ENCODE measurements around the gene POF1B.
"Not testable (repeated sequence)": the region's sequence is repeated elsewhere in the genome, so short reads cannot be mapped to it uniquely, and the experiment has no call there.

Gene POF1B

DNA sequence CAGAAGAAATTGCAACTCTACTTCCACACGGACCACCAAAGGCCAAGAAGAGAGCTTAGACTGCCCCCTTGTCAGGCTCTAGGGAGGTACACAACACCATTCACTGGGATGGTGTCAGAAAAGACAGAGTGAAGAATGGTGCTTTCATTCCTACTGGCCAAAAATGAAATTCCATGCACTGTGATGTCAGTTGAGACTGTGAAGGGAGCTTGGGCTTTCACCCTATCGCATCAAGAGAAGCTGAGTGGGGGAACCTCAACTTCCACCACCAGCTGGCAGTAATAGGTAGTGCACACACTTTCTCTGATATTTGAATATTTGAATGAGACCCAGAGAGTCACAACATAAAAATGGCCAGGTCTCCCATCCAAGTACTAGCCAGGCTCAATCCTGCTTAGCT, 69.7 kb downstream of the POF1B start:
- no peak overlapping the region for H3K4me3 ChIP-seq (ENCODE audit: low read depth, low read length)
- TF ChIP-seq, protein P1, sequence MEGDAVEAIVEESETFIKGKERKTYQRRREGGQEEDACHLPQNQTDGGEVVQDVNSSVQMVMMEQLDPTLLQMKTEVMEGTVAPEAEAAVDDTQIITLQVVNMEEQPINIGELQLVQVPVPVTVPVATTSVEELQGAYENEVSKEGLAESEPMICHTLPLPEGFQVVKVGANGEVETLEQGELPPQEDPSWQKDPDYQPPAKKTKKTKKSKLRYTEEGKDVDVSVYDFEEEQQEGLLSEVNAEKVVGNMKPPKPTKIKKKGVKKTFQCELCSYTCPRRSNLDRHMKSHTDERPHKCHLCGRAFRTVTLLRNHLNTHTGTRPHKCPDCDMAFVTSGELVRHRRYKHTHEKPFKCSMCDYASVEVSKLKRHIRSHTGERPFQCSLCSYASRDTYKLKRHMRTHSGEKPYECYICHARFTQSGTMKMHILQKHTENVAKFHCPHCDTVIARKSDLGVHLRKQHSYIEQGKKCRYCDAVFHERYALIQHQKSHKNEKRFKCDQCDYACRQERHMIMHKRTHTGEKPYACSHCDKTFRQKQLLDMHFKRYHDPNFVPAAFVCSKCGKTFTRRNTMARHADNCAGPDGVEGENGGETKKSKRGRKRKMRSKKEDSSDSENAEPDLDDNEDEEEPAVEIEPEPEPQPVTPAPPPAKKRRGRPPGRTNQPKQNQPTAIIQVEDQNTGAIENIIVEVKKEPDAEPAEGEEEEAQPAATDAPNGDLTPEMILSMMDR (IDR thresholded peaks at IDR 0.05; ENCODE audit: low read depth, low read length) = no peak

DNA sequence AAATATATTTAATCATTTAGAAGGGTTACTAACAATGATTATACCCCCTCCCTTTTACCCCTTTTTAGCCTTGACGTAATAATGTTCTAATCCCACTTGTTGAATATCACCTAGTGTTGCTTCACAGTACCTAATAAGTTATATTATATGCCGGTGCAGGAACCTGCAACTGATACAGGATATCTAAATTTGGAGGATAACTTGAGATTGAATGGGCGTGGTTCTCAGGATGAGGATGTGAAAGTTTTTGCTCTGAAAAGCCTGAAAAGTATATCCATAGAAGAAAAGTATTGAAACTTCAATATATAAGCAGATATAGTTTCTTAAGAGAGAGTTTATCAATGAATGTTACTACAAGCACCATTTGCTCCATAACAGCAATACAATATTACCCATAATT, 75.9 kb downstream of the POF1B start:
- TF ChIP-seq, protein P1 (IDR thresholded peaks at IDR 0.05; ENCODE audit: low read depth, low read length) = no peak
- no peak overlapping the region for H3K4me3 ChIP-seq (ENCODE audit: low read depth, low read length)

DNA sequence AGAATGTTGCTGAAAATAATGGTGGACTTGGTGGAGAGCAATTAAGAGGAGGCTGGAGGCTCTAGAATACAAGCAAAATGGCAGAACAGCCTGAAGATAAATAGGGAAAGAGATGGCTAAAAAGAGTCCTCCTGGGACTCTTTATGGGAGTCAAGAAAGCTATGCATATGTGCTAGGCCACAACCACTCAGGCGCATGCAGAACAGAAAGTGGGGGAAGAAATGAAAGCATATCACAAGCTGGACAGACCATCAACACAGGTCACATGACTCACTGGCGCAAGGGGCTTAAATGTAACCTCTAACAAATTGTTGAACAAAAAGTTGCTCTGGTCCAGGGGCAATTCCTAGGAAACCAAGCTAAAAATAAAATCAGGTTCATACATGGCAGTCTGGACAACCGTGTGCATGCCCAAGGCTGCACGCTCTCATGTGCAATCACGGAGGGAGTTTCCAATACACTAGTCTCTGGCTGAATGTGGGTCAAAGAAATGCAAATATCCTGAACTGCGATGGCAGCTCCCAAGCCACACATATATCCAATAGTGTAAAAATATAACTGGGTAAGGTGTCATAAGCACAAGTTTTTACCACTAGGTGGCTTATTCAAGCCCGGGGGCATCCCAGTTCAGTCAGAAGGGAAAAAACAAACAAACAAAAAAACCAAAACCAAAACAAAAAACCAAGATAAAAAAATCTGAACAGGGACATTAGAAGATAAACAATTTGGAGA, 90.3 kb downstream of the POF1B start:
- no peak overlapping the region for H3K4me3 ChIP-seq (ENCODE audit: low read depth, low read length)
- TF ChIP-seq, protein P1 (IDR thresholded peaks at IDR 0.05; ENCODE audit: low read depth, low read length) = no peak

DNA sequence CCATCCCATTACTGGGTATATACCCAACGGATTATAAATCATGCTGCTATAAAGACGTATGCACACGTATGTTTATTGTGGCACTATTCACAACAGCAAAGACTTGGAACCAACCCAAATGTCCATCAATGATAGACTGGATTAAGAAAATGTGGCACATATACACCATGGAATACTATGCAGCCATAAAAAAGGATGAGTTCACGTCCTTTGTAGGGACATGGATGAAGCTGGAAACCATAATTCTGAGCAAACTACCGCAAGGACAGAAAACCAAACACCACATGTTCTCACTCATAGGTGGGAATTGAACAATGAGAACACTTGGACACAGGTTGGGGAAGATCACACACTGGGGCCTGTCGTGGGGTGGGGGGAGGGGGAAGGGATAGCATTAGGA, 94.2 kb downstream of the POF1B start:
- H3K4me3 ChIP-seq (ENCODE audit: low read depth, low read length) = not testable (repeated sequence)

DNA sequence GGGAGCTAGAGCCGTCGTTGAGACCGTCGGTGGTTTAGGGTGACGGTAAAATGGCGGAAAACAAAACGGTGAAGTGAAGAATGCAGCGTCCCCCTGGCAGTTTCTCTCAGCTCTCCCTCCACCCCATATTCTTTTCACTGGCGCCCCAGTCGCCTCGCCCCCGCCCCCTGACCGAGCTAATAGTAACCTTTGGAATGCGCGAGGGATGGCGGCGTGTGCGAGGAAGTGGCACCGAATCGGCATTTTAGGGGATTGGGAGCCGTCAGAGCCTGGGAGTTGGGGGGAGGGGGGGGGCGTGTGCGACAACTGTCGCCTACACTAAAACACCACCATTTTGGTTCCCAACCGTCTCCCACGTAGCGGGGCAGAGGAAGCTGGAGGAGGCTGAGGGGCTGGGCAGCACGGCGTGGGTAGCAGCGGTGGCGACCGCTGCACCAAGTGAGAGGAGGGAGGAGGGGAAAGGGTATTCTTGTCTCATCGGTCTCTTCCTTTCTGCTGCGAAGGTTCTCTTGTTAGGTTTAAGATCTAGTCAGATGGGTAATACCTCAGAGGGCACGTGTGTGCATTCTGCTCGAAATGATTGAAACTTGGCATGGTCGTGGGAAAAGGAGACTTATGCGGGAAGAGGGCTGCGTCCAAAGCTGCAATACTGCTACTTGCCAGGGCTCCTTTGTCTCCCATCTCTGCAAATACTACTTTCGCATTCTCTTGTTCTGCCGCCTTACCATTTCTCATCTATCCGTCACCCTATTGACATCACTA, 134.8 kb downstream of the POF1B start:
- TF ChIP-seq, protein P1 (IDR thresholded peaks at IDR 0.05; ENCODE audit: low read depth, low read length) = no peak
- peak overlapping the region; percentile 72 for H3K4me3 ChIP-seq (ENCODE audit: low read depth, low read length)

DNA sequence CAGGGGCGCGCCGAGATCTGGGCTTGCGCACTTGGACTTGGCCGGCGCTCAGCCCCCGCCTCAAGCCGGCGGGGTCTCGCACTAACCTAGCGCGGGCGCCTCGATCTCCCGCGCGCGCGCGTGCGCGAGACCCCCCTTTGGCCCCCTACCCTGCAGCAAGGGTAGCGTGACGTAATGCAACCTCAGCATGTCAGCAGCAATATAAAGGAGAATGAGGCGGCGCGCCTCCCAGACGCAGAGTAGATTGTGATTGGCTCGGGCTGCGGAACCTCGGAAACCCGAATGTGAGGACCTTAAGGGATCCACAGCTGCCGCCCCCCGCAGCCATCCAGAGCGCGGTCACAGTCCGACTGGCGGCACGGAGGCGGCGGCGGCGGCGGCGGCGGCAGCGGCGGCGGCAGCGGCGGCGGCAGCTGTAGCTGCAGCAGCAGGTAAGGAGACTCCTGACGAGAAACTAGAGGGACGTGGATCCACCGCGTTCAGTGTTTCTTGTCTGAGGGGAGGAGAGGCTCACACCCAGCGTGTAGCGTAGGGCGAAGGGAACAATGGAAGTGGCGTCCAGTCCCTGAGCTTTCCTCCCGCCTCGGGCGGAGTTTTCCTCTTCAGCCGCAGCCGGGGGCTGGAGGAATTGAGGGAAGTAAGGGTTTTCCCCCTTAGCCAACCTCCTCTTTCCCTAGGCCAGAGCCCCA, 135.6 kb downstream of the POF1B start, which contains the start of the genes SATL1 and ZNF711:
TSS of gene SATL1 (minus strand) at position 19 of the 689 bp plus-strand sequence. CDS start 134,811 bp downstream, outside the sequence.
TSS of gene ZNF711 (plus strand) at position 231 of the 689 bp plus-strand sequence. CDS start 3,582 bp downstream, outside the sequence.
- TF ChIP-seq, protein P1 (IDR thresholded peaks at IDR 0.05; ENCODE audit: low read depth, low read length) = no peak
- peak within 1 kb of the TSS; percentile 72 for H3K4me3 ChIP-seq (ENCODE audit: low read depth, low read length)

DNA sequence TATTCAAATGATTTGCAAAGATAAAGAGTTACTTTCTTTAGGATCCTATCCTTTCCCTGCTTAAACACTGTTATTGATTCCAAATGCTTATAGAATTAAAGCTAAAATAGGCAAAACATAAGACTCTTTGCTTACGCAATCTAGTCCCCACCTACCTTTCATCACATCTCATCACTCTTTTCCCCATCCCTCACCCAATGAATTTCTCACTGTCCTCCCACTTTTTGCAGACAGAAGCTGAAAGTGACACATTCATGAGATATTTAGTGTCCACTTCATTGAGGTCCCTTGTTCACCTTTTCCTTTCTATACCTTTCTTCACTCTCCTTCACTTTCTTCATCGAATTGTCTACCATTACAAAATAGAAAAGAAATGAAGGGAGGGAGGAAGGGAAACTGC, 136.3 kb downstream of the POF1B start:
- H3K4me3 ChIP-seq (ENCODE audit: low read depth, low read length) = no peak overlapping the region; the same call in 1 of the 2 replicates
- TF ChIP-seq, protein P1 (IDR thresholded peaks at IDR 0.05; ENCODE audit: low read depth, low read length) = no peak
